Prostate gland (tissue), 2 donors: ENCODE data around the gene CDK19.

Experiments
- CTCF ChIP-seq, 4 experiments: fragments of 200-600 bp in 2 of 4; fragments of 450-650 bp in 2 of 4; sonication (generic) in 2 of 4; IDR thresholded peaks; 1 replicate in 3 of 4; 2 replicates in 1 of 4; pipeline ENCODE4 v1.5.1; 2016 to 2019; ENCODE audit warnings: antibody characterized with exemption in 4 of 4, mild to moderate bottlenecking in 2 of 4, moderate library complexity in 2 of 4
- POLR2A ChIP-seq: fragments of 450-650 bp; IDR thresholded peaks from one replicate; pipeline ENCODE4 v1.6.1; 2016; ENCODE audit warnings: antibody characterized with exemption, mild to moderate bottlenecking
- POLR2AphosphoS5 ChIP-seq: sonication (generic); formaldehyde crosslinking; IDR thresholded peaks from one replicate; pipeline ENCODE4 v1.6.1; 2017; ENCODE audit warnings: antibody characterized with exemption

GRCh38 chr6:110595112-110595511, 220.2 kb downstream of the CDK19 start:
- TF ChIP-seq POLR2A (no peak), CTCF (IDR thresholded peaks at IDR 0.05) (no peak), POLR2AphosphoS5 (no peak)
